ENCODE data around the gene FDX1. TPM values are rescaled to one million over a fixed set of nuclear protein-coding genes. Genes with fewer than 3 reads are reported as not detected.

The FDX1 gene
- polyA plus RNA-seq, 1 donor from 2014 or later, result 14.3 TPM

DNA sequence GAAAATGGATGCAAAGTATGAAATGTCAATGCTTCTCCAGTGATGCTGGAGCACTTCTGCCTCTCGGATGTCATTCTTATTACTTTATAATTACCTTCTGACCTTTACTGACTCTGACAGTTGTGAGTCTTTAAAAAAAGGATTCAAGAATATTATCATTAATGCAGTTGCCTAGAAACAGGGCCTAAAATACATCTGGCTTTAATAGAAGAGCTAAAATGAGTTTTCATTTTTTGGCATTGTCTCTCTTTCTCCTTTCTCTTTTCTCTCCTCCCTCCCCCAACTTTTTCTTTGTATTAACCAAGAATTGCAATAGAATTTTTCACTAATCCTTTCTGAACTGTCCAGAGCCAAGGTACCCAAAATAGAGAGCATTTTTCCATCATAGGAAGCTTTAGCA lies 45.9 kb downstream of the FDX1 start:
- H3K4me2 ChIP-seq (ENCODE audit: low read length), result no peak overlapping the region
- H3K4me3 ChIP-seq (ENCODE audit: low read length), result no peak overlapping the region
- H3K27ac ChIP-seq (ENCODE audit: low read length), result no peak overlapping the region
- H2AFZ ChIP-seq (ENCODE audit: low read depth, low read length), result no peak overlapping the region
- no peaks in the 10 kb centered on the region for H3K79me2 ChIP-seq (replicated peaks; ENCODE audit: insufficient read depth, low read length)
- H3K9me2 ChIP-seq (ENCODE audit: insufficient read depth, low read length), result no peaks in the 10 kb centered on the region
- TF ChIP-seq, protein P1, sequence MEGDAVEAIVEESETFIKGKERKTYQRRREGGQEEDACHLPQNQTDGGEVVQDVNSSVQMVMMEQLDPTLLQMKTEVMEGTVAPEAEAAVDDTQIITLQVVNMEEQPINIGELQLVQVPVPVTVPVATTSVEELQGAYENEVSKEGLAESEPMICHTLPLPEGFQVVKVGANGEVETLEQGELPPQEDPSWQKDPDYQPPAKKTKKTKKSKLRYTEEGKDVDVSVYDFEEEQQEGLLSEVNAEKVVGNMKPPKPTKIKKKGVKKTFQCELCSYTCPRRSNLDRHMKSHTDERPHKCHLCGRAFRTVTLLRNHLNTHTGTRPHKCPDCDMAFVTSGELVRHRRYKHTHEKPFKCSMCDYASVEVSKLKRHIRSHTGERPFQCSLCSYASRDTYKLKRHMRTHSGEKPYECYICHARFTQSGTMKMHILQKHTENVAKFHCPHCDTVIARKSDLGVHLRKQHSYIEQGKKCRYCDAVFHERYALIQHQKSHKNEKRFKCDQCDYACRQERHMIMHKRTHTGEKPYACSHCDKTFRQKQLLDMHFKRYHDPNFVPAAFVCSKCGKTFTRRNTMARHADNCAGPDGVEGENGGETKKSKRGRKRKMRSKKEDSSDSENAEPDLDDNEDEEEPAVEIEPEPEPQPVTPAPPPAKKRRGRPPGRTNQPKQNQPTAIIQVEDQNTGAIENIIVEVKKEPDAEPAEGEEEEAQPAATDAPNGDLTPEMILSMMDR (IDR thresholded peaks at IDR 0.05; ENCODE audit: poor library complexity, severe bottlenecking), result no peak
- no peak for TF ChIP-seq POLR2AphosphoS5 (IDR thresholded peaks at IDR 0.05)
- TF ChIP-seq EP300 (conservative IDR thresholded peaks at IDR 0.05; ENCODE audit: poor library complexity, severe bottlenecking), result no peak
- no peak for TF ChIP-seq EZH2 (IDR thresholded peaks at IDR 0.05; ENCODE audit: borderline replicate concordance, insufficient read depth, low read length, poor library complexity, severe bottlenecking)
- no peak for TF ChIP-seq MXI1 (conservative IDR thresholded peaks at IDR 0.05; ENCODE audit: poor library complexity, severe bottlenecking)
- TF ChIP-seq TAF1 (IDR thresholded peaks at IDR 0.05; ENCODE audit: low read depth), result no peak
- TF ChIP-seq SMC3 (conservative IDR thresholded peaks at IDR 0.05; ENCODE audit: poor library complexity), result no peak
- no peaks in the 10 kb centered on the region for H3F3A ChIP-seq (ENCODE audit: insufficient read depth, low read length, poor library complexity, severe bottlenecking)
- H3K9me3 ChIP-seq (ENCODE audit: low read length), result no peaks in the 10 kb centered on the region
- no peaks in the 10 kb centered on the region for H3K36me3 ChIP-seq (ENCODE audit: insufficient read depth, low read length)
- H3K9ac ChIP-seq (ENCODE audit: low read length), result no peak overlapping the region
- H4K20me1 ChIP-seq (ENCODE audit: insufficient read depth), result no peaks in the 10 kb centered on the region
- no peaks in the 10 kb centered on the region for H3K27me3 ChIP-seq (ENCODE audit: insufficient read depth, low read depth, low read length)

DNA sequence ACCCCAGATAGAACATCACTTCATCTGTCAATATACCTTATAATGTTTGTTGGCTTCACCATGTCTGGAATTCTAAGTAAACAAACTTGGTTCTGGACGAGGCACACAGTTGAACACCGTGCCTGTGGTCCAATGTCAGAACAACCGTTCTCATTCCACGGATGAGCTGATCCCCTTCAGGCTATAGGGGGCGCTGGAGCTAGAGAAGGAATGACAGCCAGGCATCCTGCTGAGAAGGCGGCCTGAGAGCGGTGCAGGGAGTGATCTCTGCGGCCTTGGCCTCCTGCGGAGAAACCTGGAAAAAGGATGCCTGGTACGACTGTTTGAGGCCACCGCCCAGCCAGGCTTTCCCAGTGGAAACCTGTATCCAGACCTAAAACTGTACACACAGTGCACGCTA lies 48.7 kb downstream of the FDX1 start:
- Histone ChIP-seq H3K79me2 (replicated peaks; ENCODE audit: insufficient read depth, low read length) (no peaks in the 10 kb centered on the region), H3F3A (ENCODE audit: insufficient read depth, low read length, poor library complexity, severe bottlenecking) (no peaks in the 10 kb centered on the region), H3K36me3 (ENCODE audit: insufficient read depth, low read length) (no peaks in the 10 kb centered on the region), H3K27ac (ENCODE audit: low read length) (no peak overlapping the region), H3K9ac (ENCODE audit: low read length) (no peak overlapping the region), H3K9me3 (ENCODE audit: low read length) (no peaks in the 10 kb centered on the region), H4K20me1 (ENCODE audit: insufficient read depth) (no peaks in the 10 kb centered on the region), H3K4me2 (ENCODE audit: low read length) (no peak overlapping the region), H3K27me3 (ENCODE audit: insufficient read depth, low read depth, low read length) (no peaks in the 10 kb centered on the region), H3K9me2 (ENCODE audit: insufficient read depth, low read length) (no peaks in the 10 kb centered on the region), H2AFZ (ENCODE audit: low read depth, low read length) (no peak overlapping the region), H3K4me3 (ENCODE audit: low read length) (no peak overlapping the region)
- no peak for TF ChIP-seq SMC3 (conservative IDR thresholded peaks at IDR 0.05; ENCODE audit: poor library complexity)
- TF ChIP-seq EP300 (conservative IDR thresholded peaks at IDR 0.05; ENCODE audit: poor library complexity, severe bottlenecking), result no peak
- TF ChIP-seq, protein P1 (IDR thresholded peaks at IDR 0.05; ENCODE audit: poor library complexity, severe bottlenecking), result no peak
- TF ChIP-seq POLR2AphosphoS5 (IDR thresholded peaks at IDR 0.05), result no peak
- TF ChIP-seq TAF1 (IDR thresholded peaks at IDR 0.05; ENCODE audit: low read depth), result no peak
- TF ChIP-seq EZH2 (IDR thresholded peaks at IDR 0.05; ENCODE audit: borderline replicate concordance, insufficient read depth, low read length, poor library complexity, severe bottlenecking), result no peak
- TF ChIP-seq RAD21 (conservative IDR thresholded peaks at IDR 0.05), result no peak
- TF ChIP-seq, protein P2, sequence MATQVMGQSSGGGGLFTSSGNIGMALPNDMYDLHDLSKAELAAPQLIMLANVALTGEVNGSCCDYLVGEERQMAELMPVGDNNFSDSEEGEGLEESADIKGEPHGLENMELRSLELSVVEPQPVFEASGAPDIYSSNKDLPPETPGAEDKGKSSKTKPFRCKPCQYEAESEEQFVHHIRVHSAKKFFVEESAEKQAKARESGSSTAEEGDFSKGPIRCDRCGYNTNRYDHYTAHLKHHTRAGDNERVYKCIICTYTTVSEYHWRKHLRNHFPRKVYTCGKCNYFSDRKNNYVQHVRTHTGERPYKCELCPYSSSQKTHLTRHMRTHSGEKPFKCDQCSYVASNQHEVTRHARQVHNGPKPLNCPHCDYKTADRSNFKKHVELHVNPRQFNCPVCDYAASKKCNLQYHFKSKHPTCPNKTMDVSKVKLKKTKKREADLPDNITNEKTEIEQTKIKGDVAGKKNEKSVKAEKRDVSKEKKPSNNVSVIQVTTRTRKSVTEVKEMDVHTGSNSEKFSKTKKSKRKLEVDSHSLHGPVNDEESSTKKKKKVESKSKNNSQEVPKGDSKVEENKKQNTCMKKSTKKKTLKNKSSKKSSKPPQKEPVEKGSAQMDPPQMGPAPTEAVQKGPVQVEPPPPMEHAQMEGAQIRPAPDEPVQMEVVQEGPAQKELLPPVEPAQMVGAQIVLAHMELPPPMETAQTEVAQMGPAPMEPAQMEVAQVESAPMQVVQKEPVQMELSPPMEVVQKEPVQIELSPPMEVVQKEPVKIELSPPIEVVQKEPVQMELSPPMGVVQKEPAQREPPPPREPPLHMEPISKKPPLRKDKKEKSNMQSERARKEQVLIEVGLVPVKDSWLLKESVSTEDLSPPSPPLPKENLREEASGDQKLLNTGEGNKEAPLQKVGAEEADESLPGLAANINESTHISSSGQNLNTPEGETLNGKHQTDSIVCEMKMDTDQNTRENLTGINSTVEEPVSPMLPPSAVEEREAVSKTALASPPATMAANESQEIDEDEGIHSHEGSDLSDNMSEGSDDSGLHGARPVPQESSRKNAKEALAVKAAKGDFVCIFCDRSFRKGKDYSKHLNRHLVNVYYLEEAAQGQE (IDR thresholded peaks at IDR 0.05; ENCODE audit: borderline replicate concordance), result no peak
- no peak for TF ChIP-seq MXI1 (conservative IDR thresholded peaks at IDR 0.05; ENCODE audit: poor library complexity, severe bottlenecking)

Measured in neural cell (in vitro differentiated cells).